ENCODE measurements around the gene ARFGAP2.

DNA sequence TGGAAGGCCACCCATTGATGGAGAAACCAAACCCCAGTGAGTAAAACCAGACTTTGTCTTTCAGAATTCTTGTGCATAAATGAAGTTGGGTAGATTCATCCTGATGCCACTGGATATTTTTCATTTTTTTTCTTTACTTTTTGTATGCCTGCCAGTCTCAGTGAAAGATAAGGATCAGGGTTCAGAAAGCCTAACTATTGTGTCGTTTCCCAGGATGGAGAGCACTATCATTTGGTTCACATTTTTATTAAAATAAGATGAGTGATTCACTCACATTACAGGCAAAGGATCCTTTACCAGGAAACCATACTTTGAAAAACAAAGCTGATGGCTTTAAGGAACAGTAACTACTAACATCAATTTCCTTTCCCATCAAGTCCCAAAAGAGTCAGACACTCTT lies 52.0 kb downstream of the ARFGAP2 start:
- TF ChIP-seq, protein P1, sequence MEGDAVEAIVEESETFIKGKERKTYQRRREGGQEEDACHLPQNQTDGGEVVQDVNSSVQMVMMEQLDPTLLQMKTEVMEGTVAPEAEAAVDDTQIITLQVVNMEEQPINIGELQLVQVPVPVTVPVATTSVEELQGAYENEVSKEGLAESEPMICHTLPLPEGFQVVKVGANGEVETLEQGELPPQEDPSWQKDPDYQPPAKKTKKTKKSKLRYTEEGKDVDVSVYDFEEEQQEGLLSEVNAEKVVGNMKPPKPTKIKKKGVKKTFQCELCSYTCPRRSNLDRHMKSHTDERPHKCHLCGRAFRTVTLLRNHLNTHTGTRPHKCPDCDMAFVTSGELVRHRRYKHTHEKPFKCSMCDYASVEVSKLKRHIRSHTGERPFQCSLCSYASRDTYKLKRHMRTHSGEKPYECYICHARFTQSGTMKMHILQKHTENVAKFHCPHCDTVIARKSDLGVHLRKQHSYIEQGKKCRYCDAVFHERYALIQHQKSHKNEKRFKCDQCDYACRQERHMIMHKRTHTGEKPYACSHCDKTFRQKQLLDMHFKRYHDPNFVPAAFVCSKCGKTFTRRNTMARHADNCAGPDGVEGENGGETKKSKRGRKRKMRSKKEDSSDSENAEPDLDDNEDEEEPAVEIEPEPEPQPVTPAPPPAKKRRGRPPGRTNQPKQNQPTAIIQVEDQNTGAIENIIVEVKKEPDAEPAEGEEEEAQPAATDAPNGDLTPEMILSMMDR (IDR thresholded peaks at IDR 0.05; ENCODE audit: poor library complexity, severe bottlenecking): no peak
- TF ChIP-seq, protein P2, sequence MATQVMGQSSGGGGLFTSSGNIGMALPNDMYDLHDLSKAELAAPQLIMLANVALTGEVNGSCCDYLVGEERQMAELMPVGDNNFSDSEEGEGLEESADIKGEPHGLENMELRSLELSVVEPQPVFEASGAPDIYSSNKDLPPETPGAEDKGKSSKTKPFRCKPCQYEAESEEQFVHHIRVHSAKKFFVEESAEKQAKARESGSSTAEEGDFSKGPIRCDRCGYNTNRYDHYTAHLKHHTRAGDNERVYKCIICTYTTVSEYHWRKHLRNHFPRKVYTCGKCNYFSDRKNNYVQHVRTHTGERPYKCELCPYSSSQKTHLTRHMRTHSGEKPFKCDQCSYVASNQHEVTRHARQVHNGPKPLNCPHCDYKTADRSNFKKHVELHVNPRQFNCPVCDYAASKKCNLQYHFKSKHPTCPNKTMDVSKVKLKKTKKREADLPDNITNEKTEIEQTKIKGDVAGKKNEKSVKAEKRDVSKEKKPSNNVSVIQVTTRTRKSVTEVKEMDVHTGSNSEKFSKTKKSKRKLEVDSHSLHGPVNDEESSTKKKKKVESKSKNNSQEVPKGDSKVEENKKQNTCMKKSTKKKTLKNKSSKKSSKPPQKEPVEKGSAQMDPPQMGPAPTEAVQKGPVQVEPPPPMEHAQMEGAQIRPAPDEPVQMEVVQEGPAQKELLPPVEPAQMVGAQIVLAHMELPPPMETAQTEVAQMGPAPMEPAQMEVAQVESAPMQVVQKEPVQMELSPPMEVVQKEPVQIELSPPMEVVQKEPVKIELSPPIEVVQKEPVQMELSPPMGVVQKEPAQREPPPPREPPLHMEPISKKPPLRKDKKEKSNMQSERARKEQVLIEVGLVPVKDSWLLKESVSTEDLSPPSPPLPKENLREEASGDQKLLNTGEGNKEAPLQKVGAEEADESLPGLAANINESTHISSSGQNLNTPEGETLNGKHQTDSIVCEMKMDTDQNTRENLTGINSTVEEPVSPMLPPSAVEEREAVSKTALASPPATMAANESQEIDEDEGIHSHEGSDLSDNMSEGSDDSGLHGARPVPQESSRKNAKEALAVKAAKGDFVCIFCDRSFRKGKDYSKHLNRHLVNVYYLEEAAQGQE (IDR thresholded peaks at IDR 0.05; ENCODE audit: borderline replicate concordance): no peak
- TF ChIP-seq POLR2AphosphoS5 (IDR thresholded peaks at IDR 0.05): no peak
